DOHH2 (cell line): ENCODE results near the gene CD19.

ENCODE experiments used
- H3F3A ChIP-seq: fragments of 200-600 bp; sonication (generic), shearing (Covaris generic); 2 replicates; pipeline ENCODE4 v1.6.0; 2016; ENCODE audit warnings: antibody characterized with exemption, mild to moderate bottlenecking; ENCODE audit not compliant: control insufficient read depth, insufficient read depth
- H3K27ac ChIP-seq: fragments of 200-600 bp; sonication (generic); 2 replicates; pipeline ENCODE4 v1.5.1; 2014; ENCODE audit warnings: low read depth, mild to moderate bottlenecking, low read length, moderate library complexity
- H3K27me3 ChIP-seq: fragments of 200-600 bp; sonication (generic); 2 replicates; pipeline ENCODE4 v1.6.1; 2014; ENCODE audit warnings: mild to moderate bottlenecking, low read length, mixed read lengths; ENCODE audit not compliant: control insufficient read depth
- H3K36me3 ChIP-seq: fragments of 200-600 bp; sonication (generic); 2 replicates; pipeline ENCODE4 v1.6.1; 2014; ENCODE audit warnings: mild to moderate bottlenecking, low read length, moderate library complexity, mixed read lengths; ENCODE audit not compliant: control insufficient read depth
- H3K4me1 ChIP-seq: fragments of 200-600 bp; sonication (generic); 2 replicates; pipeline ENCODE4 v1.6.1; 2014; ENCODE audit warnings: mild to moderate bottlenecking, low read length, mixed read lengths; ENCODE audit not compliant: control insufficient read depth
- H3K4me2 ChIP-seq: fragments of 200-600 bp; sonication (generic); 2 replicates; pipeline ENCODE4 v1.6.0; 2014; ENCODE audit warnings: mild to moderate bottlenecking, low read length, moderate library complexity
- H3K4me3 ChIP-seq: fragments of 200-600 bp; sonication (generic); 2 replicates; pipeline ENCODE4 v1.5.1; 2014; ENCODE audit warnings: mild to moderate bottlenecking, low read length, mixed read lengths
- H3K79me2 ChIP-seq: fragments of 200-600 bp; sonication (generic); 2 replicates; pipeline ENCODE4 v1.6.1; 2014; ENCODE audit warnings: mild to moderate bottlenecking, low read length, mixed read lengths; ENCODE audit not compliant: control insufficient read depth
- H3K9me2 ChIP-seq: fragments of 200-600 bp; sonication (generic); replicated peaks from 2 replicates; pipeline ENCODE4 v1.6.1; 2014; ENCODE audit warnings: mild to moderate bottlenecking, low read length, mixed read lengths; ENCODE audit not compliant: control insufficient read depth
- H3K9me3 ChIP-seq: fragments of 200-600 bp; sonication (generic); 2 replicates; pipeline ENCODE4 v1.6.1; 2014; ENCODE audit warnings: antibody characterized with exemption, low read length, mixed read lengths; ENCODE audit not compliant: control insufficient read depth, insufficient read depth
- H4K20me1 ChIP-seq: fragments of 200-600 bp; sonication (generic); 2 replicates; pipeline ENCODE4 v1.6.0; 2014; ENCODE audit warnings: low read depth, mild to moderate bottlenecking, antibody characterized with exemption, low read length, moderate library complexity; ENCODE audit not compliant: control insufficient read depth, insufficient read depth
- CTCF ChIP-seq: fragments of 200-600 bp; sonication (generic); IDR thresholded peaks from one replicate; pipeline ENCODE4 v1.5.1; 2014; ENCODE audit warnings: antibody characterized with exemption, mild to moderate bottlenecking, low read depth, low read length; ENCODE audit not compliant: poor library complexity, severe bottlenecking
- EZH2phosphoT487 ChIP-seq: fragments of 200-600 bp; sonication (generic); IDR thresholded peaks from 2 replicates; pipeline ENCODE4 v1.6.1; 2017; ENCODE audit warnings: borderline replicate concordance, mild to moderate bottlenecking, antibody characterized with exemption, low read length, moderate library complexity, mixed read lengths

CD19 gene

GRCh38 chr16:28904363-28904762 lies 27.4 kb upstream of the CD19 start:
- H3K4me2 ChIP-seq = no peak overlapping the region
- no peaks in the 10 kb centered on the region for H3K27me3 ChIP-seq
- H3K36me3 ChIP-seq = peaks cover 25% of the 10 kb centered on the region
- H3K4me1 ChIP-seq = peaks cover 2% of the 10 kb centered on the region
- no peak overlapping the region for H3K4me3 ChIP-seq
- no peaks in the 10 kb centered on the region for H4K20me1 ChIP-seq
- no peaks in the 10 kb centered on the region for H3K79me2 ChIP-seq
- no peaks in the 10 kb centered on the region for H3F3A ChIP-seq
- TF ChIP-seq EZH2phosphoT487 = no peak
- TF ChIP-seq CTCF = no peak
- H3K9me2 ChIP-seq = no peaks in the 10 kb centered on the region
- no peaks in the 10 kb centered on the region for H3K9me3 ChIP-seq
- H3K27ac ChIP-seq = no peak overlapping the region

- Histone ChIP-seq H3K4me2 (no peak overlapping the region), H3K9me2 (no peaks in the 10 kb centered on the region), H3K4me3 (no peak overlapping the region), H3K9me3 (no peaks in the 10 kb centered on the region), H4K20me1 (no peaks in the 10 kb centered on the region), H3K27ac (no peak overlapping the region), H3K4me1 (peaks cover 7% of the 10 kb centered on the region), H3K27me3 (no peaks in the 10 kb centered on the region), H3K79me2 (no peaks in the 10 kb centered on the region), H3K36me3 (peaks cover 27% of the 10 kb centered on the region), H3F3A (no peaks in the 10 kb centered on the region)
- TF ChIP-seq EZH2phosphoT487 (no peak), CTCF (no peak)
Observed at GRCh38 chr16:28904828-28905227, 26.9 kb upstream of the CD19 start.

GRCh38 chr16:28905229-28905754 lies 26.5 kb upstream of the CD19 start:
- H3K36me3 ChIP-seq = peaks cover 28% of the 10 kb centered on the region
- no peak overlapping the region for H3K4me3 ChIP-seq
- peaks cover under 1% of the 10 kb centered on the region for H3F3A ChIP-seq
- no peaks in the 10 kb centered on the region for H3K9me3 ChIP-seq
- H3K9me2 ChIP-seq = no peaks in the 10 kb centered on the region
- no peak overlapping the region for H3K27ac ChIP-seq
- TF ChIP-seq EZH2phosphoT487 (no peak), CTCF (no peak)
- H4K20me1 ChIP-seq = no peaks in the 10 kb centered on the region
- no peaks in the 10 kb centered on the region for H3K79me2 ChIP-seq
- H3K4me2 ChIP-seq = no peak overlapping the region
- H3K4me1 ChIP-seq = peaks cover 11% of the 10 kb centered on the region
- no peaks in the 10 kb centered on the region for H3K27me3 ChIP-seq
